CD4-positive, alpha-beta memory T cell (primary cell): ENCODE results near the gene PLGRKT. TPM values are rescaled to one million over a fixed set of nuclear protein-coding genes. Genes with fewer than 3 reads are reported as not detected.
A peak's percentile ranks its signal among the peaks of the same experiment; 100 is the strongest.
"Not testable (repeated sequence)": the region's sequence is repeated elsewhere in the genome, so short reads cannot be mapped to it uniquely, and the experiment has no call there.

Source experiments
- CTCF ChIA-PET: fragments of 350-600 bp; sonication (Branson Sonifier 250); formaldehyde crosslinking; loops from one replicate; lab custom pipeline; 2021; ENCODE audit warnings: inconsistent platforms; ENCODE audit not compliant: partially characterized antibody; lab: Charles Lee
- POLR2A ChIA-PET: fragments of 350-600 bp; sonication (Branson Sonifier 250); formaldehyde crosslinking; loops from one replicate; lab custom pipeline; 2021; ENCODE audit not compliant: partially characterized antibody; lab: Charles Lee
- DNase-seq, 5 donors: peaks; one replicate each; pipeline versions ENCODE4 v3.0.0 to v3.0.0-alpha.2; 2020 to 2022; ENCODE audit warnings: mixed read lengths in 1 of 5
- H3K27ac ChIP-seq: one replicate; pipeline ENCODE4 v1.7.0; 2013; ENCODE audit warnings: low read depth, low read length
- H3K27me3 ChIP-seq: 2 replicates; pipeline ENCODE4 v1.7.0; 2013; ENCODE audit warnings: mild to moderate bottlenecking, low read length, moderate library complexity; ENCODE audit not compliant: insufficient read depth
- H3K36me3 ChIP-seq: 2 replicates; pipeline ENCODE4 v1.7.0; 2013; ENCODE audit warnings: mild to moderate bottlenecking, low read length, moderate library complexity; ENCODE audit not compliant: insufficient read depth
- H3K4me1 ChIP-seq: 2 replicates; pipeline ENCODE4 v1.7.0; 2013; ENCODE audit warnings: mild to moderate bottlenecking, low read length, moderate library complexity; ENCODE audit not compliant: insufficient read depth
- H3K4me3 ChIP-seq, 2 donors: one replicate each; pipeline ENCODE4 v1.7.0; 2013; ENCODE audit warnings: low read length in 2 of 2, mild to moderate bottlenecking in 1 of 2
- H3K9me3 ChIP-seq, 2 donors: one replicate each; pipeline ENCODE4 v1.7.0; 2013; ENCODE audit warnings: low read length in 2 of 2, control low read depth in 1 of 2; ENCODE audit not compliant: control insufficient read depth in 1 of 2
- H3K27ac Mint-ChIP-seq, 7 donors: one replicate each; pipeline ENCODE4 v1.8.0; 2020 to 2021; ENCODE audit warnings: mixed read lengths in 7 of 7, mild to moderate bottlenecking in 6 of 7, inconsistent platforms in 3 of 7, moderate library complexity in 3 of 7
- H3K27me3 Mint-ChIP-seq, 2 donors: one replicate each; pipeline ENCODE4 v1.8.0; 2020 to 2021; ENCODE audit warnings: mixed read lengths in 2 of 2
- H3K36me3 Mint-ChIP-seq, 2 donors: one replicate each; pipeline ENCODE4 v1.8.0; 2020 to 2021; ENCODE audit warnings: mixed read lengths in 2 of 2, inconsistent platforms in 1 of 2, mild to moderate bottlenecking in 1 of 2
- H3K4me1 Mint-ChIP-seq, 4 donors: one replicate each; pipeline ENCODE4 v1.8.0; 2020 to 2021; ENCODE audit warnings: mixed read lengths in 4 of 4, mild to moderate bottlenecking in 1 of 4
- H3K4me3 Mint-ChIP-seq, 8 donors: one replicate each; pipeline ENCODE4 v1.8.0; 2020 to 2021; ENCODE audit warnings: mixed read lengths in 8 of 8, mild to moderate bottlenecking in 7 of 8, moderate library complexity in 6 of 8, inconsistent platforms in 3 of 8
- H3K9me3 Mint-ChIP-seq, 8 donors: one replicate each; pipeline ENCODE4 v1.8.0; 2020 to 2021; ENCODE audit warnings: mixed read lengths in 8 of 8, mild to moderate bottlenecking in 5 of 8, inconsistent platforms in 3 of 8, moderate library complexity in 1 of 8
- intact Hi-C: fragments of 100-400 bp; cut with micrococcal nuclease; formaldehyde crosslinking; loops from one replicate; pipeline ENCODE4 v1.15.1; 2023
- polyA plus RNA-seq, 2 donors: library from polyadenylated mRNA; unstranded; fragments of 300-500 nt; fragmentation: Illumina TruSeq; gene quantifications; one replicate each; pipeline ENCODE4 v1.2.3, GENCODE V29; 2021
- total RNA-seq, 2 experiments: library from RNA; stranded (reverse); gene quantifications; one replicate each; pipeline ENCODE4 v1.2.3, GENCODE V29; 2021

The PLGRKT gene
- total and polyA plus RNA-seq, 4 experiments from 2014 or later, result 20.0 to 101 (median 33.0) TPM

GRCh38 chr9:5393976-5394375 lies 43.7 kb downstream of the PLGRKT start:
- CTCF ChIA-PET, DNase-seq, H3K9me3 ChIP-seq, H3K27me3 ChIP-seq, H3K4me1 ChIP-seq, H3K36me3 ChIP-seq, H3K4me3 Mint-ChIP-seq, intact Hi-C loops, POLR2A ChIA-PET, H3K27me3 Mint-ChIP-seq, H3K27ac ChIP-seq, H3K4me3 ChIP-seq, H3K9me3 Mint-ChIP-seq: not testable (repeated sequence)
- H3K27ac Mint-ChIP-seq, result peak overlapping the region in 1 of 7 donors; percentile 36
- peaks cover 8 to 17% (median 9%) of the 10 kb centered on the region in 4 donors for H3K4me1 Mint-ChIP-seq
- H3K36me3 Mint-ChIP-seq, result peaks cover 0 to 14% of the 10 kb centered on the region in 2 donors

- ChIA-PET CTCF (no interaction called here), POLR2A (no interaction called here)
- Mint-ChIP-seq H3K4me3 (no peak overlapping the region), H3K4me1 (peaks cover 10 to 18% (median 12%) of the 10 kb centered on the region in 4 donors), H3K27ac (no peak overlapping the region), H3K27me3 (no peaks in the 10 kb centered on the region), H3K36me3 (peaks cover 0 to 14% of the 10 kb centered on the region in 2 donors), H3K9me3 (no peaks in the 10 kb centered on the region)
- H3K9me3 ChIP-seq, result no peaks in the 10 kb centered on the region
- no peaks in the 10 kb centered on the region for H3K36me3 ChIP-seq
- no peak for DNase-seq
- H3K27ac ChIP-seq, result no peak overlapping the region
- H3K4me3 ChIP-seq, result no peak overlapping the region
- H3K4me1 ChIP-seq, result peaks cover 5% of the 10 kb centered on the region
- intact Hi-C loops, result no loop called here
- no peaks in the 10 kb centered on the region for H3K27me3 ChIP-seq
These were observed 44.2 kb downstream of the PLGRKT start for GRCh38 chr9:5393497-5393896.

GRCh38 chr9:5392285-5392684 lies 45.4 kb downstream of the PLGRKT start:
- Mint-ChIP-seq H3K4me1 (peaks cover 11 to 25% (median 16%) of the 10 kb centered on the region in 4 donors), H3K9me3 (no peaks in the 10 kb centered on the region), H3K4me3 (no peak overlapping the region), H3K36me3 (peaks cover 0 to 17% of the 10 kb centered on the region in 2 donors), H3K27ac (no peak overlapping the region), H3K27me3 (no peaks in the 10 kb centered on the region)
- Histone ChIP-seq H3K27ac (no peak overlapping the region), H3K9me3 (no peaks in the 10 kb centered on the region), H3K4me3 (no peak overlapping the region), H3K36me3 (no peaks in the 10 kb centered on the region), H3K27me3 (no peaks in the 10 kb centered on the region), H3K4me1 (peaks cover 5% of the 10 kb centered on the region)
- ChIA-PET CTCF (interaction anchor here (2.9 kb wide), 1 partner anchor 208 kb away, joined by 8 read pairs; no protein-coding TSS in a partner anchor), POLR2A (no interaction called here)
- DNase-seq, result no peak
- intact Hi-C loops, result no loop called here

- Mint-ChIP-seq H3K9me3 (no peaks in the 10 kb centered on the region), H3K36me3 (peaks cover 3 to 19% of the 10 kb centered on the region in 2 donors), H3K4me1 (peaks cover 14 to 34% (median 25%) of the 10 kb centered on the region in 4 donors), H3K27me3 (no peaks in the 10 kb centered on the region), H3K4me3 (no peak overlapping the region), H3K27ac (peak overlapping the region in 1 of 7 donors; percentile 51)
- no peaks in the 10 kb centered on the region for H3K36me3 ChIP-seq
- H3K4me1 ChIP-seq, result peaks cover 5% of the 10 kb centered on the region
- DNase-seq, result no peak
- CTCF ChIA-PET, result no interaction called here
- H3K9me3 ChIP-seq, result no peaks in the 10 kb centered on the region
- POLR2A ChIA-PET, result no interaction called here
- intact Hi-C loops, result no loop called here
- H3K27me3 ChIP-seq, result no peaks in the 10 kb centered on the region
- H3K4me3 ChIP-seq, result no peak overlapping the region
- no peak overlapping the region for H3K27ac ChIP-seq
These were observed 48.5 kb downstream of the PLGRKT start for GRCh38 chr9:5389109-5389732.

GRCh38 chr9:5388026-5388819 lies 49.5 kb downstream of the PLGRKT start:
- Histone ChIP-seq H3K4me1 (peaks cover 5% of the 10 kb centered on the region), H3K27ac (no peak overlapping the region), H3K36me3 (no peaks in the 10 kb centered on the region), H3K9me3 (no peaks in the 10 kb centered on the region), H3K27me3 (no peaks in the 10 kb centered on the region), H3K4me3 (no peak overlapping the region)
- DNase-seq, result no peak
- no peaks in the 10 kb centered on the region for H3K27me3 Mint-ChIP-seq
- H3K9me3 Mint-ChIP-seq, result no peaks in the 10 kb centered on the region
- peaks cover 14 to 34% (median 25%) of the 10 kb centered on the region in 4 donors for H3K4me1 Mint-ChIP-seq
- peaks cover 5 to 19% of the 10 kb centered on the region in 2 donors for H3K36me3 Mint-ChIP-seq
- ChIA-PET POLR2A (no interaction called here), CTCF (no interaction called here)
- intact Hi-C loops, result no loop called here
- H3K27ac Mint-ChIP-seq, result peak overlapping the region in 1 of 7 donors; percentile 48
- no peak overlapping the region for H3K4me3 Mint-ChIP-seq

GRCh38 chr9:5384436-5384835 lies 53.3 kb downstream of the PLGRKT start:
- Mint-ChIP-seq H3K9me3 (no peaks in the 10 kb centered on the region), H3K4me3 (no peak overlapping the region), H3K36me3 (peaks cover 19 to 40% of the 10 kb centered on the region in 2 donors), H3K27me3 (no peaks in the 10 kb centered on the region), H3K27ac (peak overlapping the region in 3 of 7 donors; percentile 25 to 70 (median 33)), H3K4me1 (peaks cover 12 to 29% (median 20%) of the 10 kb centered on the region in 4 donors)
- DNase-seq, result no peak
- H3K4me1 ChIP-seq, result peaks cover under 1% of the 10 kb centered on the region
- intact Hi-C loops, result no loop called here
- ChIA-PET POLR2A (no interaction called here), CTCF (no interaction called here)
- no peaks in the 10 kb centered on the region for H3K36me3 ChIP-seq
- no peak overlapping the region for H3K4me3 ChIP-seq
- no peak overlapping the region for H3K27ac ChIP-seq
- H3K27me3 ChIP-seq, result no peaks in the 10 kb centered on the region
- H3K9me3 ChIP-seq, result no peaks in the 10 kb centered on the region

GRCh38 chr9:5382479-5382878 lies 55.2 kb downstream of the PLGRKT start:
- Histone ChIP-seq H3K4me3 (no peak overlapping the region), H3K36me3 (no peaks in the 10 kb centered on the region), H3K4me1 (no peaks in the 10 kb centered on the region), H3K9me3 (no peaks in the 10 kb centered on the region), H3K27me3 (no peaks in the 10 kb centered on the region), H3K27ac (no peak overlapping the region)
- Mint-ChIP-seq H3K9me3 (no peaks in the 10 kb centered on the region), H3K27ac (no peak overlapping the region), H3K4me3 (no peak overlapping the region), H3K4me1 (peaks cover 5 to 13% (median 12%) of the 10 kb centered on the region in 4 donors), H3K27me3 (no peaks in the 10 kb centered on the region), H3K36me3 (peaks cover 21 to 47% of the 10 kb centered on the region in 2 donors)
- DNase-seq, result no peak
- intact Hi-C loops, result no loop called here
- CTCF ChIA-PET, result no interaction called here
- POLR2A ChIA-PET, result no interaction called here
